Epidermal melanocyte (primary cell): ENCODE measurements around the gene RPL3.
A peak's percentile ranks its signal among the peaks of the same experiment; 100 is the strongest.

Experiments used
- DNase-seq: peaks from one replicate; pipeline ENCODE4 v3.0.0; 2011; ENCODE audit warnings: low spot score; ENCODE audit not compliant: insufficient read length

The RPL3 gene

DNA sequence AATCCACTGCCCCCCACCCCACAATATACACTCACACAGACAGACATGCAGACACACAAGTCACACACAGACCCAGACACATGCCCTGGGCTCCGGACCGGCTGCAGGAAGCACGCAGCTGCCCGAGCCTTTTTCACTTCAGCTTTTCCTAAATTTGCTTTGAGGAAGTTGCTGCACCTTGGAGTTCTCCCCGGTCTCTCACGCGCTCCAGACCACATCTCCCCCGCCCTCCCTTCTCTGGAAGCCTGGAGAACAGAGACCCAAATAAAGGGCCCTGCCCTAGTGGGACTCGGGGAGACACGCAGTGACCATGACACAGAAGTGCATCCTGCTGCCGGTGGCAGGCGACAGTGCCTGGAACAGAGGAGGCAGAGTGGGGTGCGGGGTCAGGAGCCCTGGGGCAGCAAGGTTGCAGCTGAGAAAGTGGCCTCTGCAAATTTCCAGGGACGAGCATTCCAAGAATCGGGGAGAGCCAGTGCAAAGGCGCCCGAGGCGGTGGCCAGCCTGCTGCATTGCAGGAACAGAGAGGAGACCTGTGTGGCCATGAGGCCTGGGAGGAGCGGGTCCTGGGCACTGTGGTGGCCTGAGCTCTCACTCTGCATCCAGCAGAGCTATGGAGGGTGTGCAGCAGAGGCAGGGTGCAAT, 19.1 kb downstream of the RPL3 start:
- no peak for DNase-seq

DNA sequence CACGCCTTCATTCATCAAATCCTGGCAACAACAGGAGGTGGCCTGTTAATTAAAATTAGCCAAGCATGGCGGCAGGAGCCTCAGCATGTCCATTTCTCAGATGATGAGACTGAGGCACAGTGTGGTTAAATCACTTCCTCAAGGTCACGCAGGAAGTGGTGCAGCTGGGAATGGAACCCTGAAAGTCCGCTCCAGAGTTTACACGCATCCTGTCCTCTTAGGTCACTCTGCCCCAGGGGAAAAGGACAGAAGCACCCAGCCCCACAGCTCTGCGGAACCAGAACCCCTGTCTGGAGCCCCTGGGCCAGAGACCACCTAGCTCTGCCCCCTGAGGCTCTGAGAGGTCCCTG, 19.6 kb downstream of the RPL3 start:
- DNase-seq: no peak

DNA sequence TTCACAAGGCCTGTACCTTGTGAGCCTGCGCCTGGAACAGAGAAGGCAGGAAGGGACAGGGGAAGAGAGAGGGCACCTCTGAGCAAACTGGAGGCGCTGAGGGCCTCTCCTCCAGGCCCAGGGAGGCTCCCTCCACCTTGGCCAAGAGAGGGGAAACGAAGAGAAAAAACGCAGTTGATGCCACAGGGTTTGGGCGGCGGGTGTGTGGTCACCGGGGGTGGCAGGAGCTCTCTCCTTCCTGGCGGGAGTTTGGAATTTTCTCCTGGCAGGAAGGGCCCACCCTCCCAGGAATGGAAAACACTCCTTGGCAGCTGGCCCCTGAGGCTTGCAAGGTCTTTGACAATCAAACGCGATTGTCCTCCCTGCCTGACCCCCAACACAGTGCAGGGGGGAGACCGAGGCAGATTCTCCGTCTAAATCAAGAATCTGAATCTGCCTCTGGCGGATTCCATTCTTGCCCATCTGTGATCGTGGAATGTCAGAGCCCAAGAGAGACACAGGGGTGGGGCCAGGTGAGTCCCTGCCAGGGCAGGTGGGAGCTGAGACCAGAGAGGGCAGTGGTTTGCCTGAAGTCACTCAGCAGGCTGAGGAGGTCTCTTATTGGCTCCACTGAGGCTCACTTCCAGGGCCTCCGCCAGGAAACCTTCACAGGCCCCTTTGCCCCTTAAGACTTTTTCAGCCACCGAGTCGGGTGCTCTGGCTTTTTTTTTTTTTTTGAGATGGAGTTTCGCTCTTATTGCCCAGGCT, 21.0 kb downstream of the RPL3 start:
- DNase-seq: no peak

DNA sequence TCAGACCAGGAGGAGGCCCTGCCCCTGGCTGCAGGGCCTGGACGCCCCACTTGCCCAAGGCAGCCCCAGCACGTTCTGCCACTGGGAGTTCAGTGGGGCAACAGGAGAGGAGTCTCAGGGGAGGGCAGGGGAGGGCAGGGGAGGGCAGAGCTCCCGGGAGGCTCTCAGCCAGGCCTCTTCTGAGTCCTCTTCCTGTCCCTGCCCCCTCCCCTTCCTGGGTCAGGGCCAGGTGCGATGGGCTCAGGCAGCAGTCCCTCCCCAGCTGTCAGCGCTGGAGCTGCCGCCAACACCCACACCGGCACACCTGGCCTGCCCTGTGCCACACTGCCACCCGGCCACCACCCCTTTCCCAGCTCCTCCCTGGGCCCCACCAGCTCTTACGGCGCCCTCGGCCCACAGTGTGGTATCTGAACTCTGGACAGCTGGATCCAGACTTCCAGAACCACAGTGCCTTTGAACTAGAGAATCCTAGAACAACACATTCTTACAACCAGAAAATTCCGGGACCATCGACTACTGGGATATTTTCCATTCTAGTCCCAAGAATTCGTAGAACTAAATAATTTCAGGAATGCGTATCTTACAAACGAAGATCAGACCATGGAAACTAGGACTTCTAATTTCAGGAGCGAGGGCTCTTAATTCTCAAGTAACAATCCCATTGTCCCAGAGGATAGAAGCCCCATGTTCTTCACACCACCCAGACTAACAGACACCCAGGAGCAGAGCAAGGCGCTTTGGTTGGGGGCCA, 21.8 kb downstream of the RPL3 start:
- DNase-seq: no peak

DNA sequence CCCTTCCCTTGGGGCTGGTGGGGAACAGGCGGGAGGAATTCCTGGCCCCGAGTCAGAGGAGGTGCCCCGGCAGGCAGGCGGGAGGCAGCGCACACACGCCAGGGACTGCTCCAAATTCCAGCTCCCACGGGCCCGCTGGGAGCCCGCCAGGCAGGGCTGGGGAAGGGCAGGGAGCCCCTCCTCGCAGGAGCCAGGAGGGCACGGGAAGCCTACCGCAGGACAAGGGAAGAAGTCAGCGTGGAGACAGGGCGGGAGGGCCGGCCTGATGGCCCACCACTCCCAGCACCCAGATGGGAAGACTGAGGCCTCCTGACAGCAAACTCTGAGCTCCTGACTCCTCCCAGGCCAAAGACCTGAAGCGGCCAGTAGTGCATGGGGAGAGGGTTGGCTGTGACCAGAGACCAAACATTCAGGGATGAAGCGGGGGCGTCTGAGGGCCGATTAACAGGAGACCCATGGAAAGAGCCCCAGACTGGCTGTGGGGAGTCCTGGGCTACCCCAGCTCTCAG, 22.4 kb downstream of the RPL3 start:
- no peak for DNase-seq

DNA sequence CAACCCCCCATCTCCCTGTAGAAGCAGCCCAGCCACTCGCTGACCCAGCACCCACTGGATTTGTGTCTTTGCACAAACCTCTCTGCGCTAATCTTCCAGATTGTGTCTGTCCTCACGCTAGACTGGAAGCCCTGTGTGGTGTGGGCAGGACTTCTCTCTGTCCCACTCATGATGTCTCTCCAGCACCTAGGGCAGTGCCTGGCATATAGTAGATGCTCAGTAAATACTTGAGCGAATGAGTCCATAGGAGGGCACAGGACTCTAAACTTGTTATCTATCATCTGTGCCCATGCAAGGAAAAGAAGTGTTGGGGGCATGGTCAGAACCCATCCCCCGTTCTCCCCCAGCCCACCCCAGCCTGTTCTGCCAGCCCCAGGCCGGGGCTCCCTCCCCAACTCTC, 22.9 kb downstream of the RPL3 start:
- DNase-seq: no peak

DNA sequence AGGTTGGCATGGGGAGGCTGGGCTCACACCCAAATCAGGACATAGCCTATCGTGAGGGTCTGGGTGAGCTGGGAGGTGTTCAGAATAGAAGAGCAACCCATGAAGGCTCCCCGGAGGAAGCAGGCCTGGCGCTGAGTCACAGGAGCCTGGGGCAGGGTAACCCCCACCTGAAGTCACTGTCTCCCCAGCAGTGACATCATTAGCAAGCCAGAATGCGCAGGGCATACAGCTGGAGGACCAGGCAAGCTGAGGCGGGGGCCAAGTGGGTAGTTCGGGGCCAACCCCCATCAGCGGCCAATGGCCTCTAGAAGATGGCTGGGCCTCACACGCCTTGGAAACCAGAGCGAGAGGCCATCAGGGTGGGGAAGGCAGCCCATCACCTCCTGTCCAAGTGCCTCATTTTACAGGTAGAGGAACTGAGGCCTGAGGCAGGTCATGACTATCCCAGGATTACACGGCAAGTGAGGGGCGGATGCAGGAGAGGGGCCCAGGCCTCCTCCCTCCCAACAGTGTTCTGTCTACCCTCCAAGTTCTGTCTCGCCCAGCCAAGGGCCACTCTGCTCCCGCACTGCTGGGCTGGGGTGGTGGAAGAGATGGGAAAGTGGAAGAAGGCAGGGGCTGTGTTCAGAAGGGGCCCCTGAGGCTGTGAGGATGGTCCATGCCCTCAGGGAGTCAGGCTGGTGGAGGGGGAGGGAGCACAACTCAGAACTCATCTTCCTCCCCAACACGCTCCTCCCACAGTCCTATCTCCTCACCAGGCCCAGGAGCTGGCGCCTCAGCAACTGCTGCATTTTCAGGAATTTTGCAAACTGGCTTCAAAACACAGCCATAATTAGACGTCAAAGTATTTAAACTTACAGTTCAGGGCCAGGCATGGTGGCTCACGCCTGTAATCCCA, 24.6 kb downstream of the RPL3 start:
- no peak for DNase-seq

DNA sequence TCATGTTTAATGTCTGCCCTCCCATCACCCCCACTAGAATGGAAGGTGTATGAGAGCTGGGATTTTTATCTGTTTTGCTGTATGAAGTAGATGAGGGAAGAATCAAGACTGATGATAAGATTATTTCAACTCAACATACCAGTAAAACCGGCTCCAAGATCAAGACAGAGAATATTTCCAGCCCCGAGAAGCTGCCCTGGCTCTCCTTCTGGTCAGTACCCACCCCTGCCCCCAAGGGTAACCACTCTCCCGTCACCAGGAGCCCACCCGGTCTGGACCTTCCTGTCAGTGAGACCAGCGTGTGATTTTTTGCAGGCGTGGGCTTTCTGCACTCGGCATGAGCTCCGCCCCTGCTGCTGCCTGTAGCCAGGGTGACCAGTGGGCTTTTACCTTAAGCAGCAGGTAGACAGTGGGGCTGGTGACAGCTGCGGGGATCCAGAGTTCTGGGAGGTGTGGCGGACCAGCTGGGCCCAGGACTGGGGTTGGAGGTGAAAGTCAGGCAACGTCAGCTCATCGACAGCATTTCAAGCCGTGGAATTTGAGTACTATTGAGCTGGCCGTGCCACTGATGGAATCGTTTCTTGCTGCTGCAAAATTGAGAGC, 25.6 kb downstream of the RPL3 start:
- DNase-seq: no peak

DNA sequence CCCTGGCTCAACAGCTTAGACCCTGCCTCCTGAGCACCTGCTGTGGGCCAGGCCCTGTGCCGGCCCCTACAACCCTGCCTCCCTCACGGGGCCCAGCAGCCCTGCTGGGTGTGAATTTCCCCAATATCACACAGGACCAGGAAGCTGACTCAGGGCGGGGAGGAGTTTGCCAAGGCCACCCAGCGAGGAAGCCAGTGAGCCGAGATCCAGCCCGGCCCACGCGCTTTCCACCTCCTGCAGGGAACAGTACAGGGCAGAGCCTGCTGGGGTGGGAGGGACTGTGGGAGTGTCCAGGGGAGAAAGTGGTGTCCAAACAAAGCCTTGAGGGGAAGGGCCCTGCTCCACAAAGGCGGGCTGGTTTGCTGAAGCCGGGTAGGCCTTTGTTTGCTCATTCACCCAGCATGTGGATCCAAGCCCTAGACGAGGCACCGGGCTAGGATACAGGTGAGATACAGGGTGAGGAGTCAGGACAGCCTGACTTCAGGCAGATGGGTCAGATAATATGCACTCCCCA, 26.8 kb downstream of the RPL3 start:
- no peak for DNase-seq

DNA sequence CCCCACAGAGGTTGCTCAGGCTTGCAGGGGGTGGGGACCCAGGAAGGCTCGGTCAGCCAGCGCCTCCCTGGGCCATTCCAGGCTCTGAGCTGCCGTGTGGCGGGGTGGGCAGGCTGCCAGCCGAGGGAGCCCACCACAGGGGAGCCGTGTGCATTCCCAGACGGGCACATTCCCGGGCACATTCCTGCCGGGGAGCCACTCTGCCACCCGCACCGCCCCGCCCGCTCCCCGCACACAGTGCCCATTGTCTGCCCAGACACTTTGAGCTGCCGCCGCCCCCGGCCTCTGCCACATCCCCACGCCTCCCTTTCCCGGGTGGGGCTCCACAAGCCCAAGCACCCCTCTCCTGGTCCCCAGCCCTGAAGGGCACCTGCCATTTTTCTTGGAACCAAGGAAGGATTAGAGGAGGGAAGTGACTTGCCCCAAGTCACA, 27.4 kb downstream of the RPL3 start:
- no peak for DNase-seq

DNA sequence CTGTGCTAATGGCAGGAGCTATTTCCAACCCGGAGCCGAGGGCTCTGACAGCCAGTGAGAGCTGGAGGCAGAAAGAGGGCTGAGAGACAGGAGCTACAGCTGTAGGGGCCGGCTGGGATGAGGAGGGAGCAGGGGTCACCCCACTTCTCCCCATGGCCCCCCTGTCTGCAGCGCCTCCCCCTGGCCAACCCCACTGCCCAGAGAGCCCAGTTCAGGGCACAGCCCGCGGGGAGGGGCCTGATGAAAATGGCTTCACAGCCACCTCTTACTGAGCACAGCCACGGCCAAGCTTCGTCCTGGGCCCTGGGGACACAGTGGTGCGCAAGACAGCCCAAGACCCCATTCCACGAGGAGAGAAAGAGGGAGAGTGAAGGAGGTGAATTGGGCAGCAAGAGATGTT, 27.9 kb downstream of the RPL3 start:
- DNase-seq: no peak

DNA sequence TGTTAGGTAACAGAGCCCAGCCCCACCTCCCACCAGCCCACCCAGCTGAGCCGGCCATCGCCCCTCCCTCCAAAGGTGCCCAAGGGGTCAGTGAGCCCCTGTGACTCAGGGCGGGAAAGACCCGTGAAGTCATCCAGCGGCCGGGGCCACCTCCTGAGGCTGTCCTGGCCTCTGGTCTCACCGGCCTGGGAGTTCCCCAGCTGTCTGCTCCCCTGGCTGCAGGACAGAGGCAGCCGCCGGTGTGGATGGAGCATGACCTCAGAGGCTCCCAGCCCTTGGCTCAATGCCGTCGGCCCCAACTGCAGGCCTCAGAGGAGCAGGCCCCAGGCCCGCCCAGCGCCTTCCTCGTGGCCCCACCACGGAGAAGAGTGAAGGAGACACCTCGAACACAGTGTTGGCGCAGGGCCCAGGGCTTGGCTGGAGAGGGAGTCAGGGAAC, 28.7 kb downstream of the RPL3 start:
- no peak for DNase-seq

DNA sequence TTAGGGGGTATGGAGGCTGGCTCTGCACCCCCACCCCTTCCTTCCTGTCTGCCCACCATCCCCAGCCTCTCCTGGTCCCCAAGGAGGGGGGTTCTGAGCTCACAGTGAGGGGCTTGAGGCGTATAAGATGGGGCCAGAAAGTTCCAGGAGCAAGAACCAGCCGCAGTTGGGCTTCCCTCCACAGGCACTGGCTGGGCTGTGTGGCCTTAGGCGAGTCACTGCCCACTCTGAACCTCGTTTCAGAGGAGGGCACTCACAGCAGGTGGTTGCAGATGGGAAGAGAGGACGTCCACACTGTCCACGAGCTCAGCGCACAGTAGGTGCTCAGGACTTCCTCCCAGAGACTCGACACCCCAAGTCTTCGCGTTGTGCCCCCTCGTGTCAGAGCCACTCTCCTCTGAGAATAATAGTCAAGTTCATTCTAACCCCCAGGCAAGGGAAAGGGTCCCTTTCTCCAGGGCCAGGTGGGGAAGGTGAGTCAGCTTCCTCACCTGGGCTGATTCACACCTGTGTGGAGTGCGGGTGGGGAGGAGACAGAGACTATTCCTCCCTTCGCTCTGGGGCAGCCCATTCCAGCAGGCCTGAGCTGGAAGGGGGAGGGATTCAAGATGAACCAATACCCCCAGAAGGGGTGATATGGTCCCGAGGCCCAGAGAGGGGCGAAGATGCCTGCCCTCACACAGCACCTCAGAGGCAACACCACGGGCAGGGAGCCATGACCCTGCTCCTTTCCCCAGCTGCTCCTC, 29.3 kb downstream of the RPL3 start:
- no peak for DNase-seq

DNA sequence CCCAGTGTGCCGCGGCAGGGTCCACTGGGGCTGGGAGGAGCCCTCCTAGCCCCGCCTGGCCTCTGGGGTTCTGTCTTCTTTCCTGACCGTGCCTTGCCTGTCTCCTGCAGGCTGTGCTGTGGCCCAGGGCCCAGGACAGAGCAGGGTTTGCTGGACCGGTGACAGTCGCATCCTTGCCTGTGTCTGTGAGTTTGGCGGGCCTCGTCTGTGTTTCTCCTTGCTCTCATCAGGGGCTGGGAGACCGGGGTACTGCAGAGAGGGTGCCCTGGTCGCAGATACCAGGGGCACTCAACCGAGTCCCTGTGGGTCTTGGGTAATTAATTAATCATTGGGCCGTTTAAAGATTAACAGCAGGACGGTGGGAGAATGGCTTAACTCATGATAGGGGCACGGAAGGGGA, 29.9 kb downstream of the RPL3 start:
- DNase-seq: no peak

DNA sequence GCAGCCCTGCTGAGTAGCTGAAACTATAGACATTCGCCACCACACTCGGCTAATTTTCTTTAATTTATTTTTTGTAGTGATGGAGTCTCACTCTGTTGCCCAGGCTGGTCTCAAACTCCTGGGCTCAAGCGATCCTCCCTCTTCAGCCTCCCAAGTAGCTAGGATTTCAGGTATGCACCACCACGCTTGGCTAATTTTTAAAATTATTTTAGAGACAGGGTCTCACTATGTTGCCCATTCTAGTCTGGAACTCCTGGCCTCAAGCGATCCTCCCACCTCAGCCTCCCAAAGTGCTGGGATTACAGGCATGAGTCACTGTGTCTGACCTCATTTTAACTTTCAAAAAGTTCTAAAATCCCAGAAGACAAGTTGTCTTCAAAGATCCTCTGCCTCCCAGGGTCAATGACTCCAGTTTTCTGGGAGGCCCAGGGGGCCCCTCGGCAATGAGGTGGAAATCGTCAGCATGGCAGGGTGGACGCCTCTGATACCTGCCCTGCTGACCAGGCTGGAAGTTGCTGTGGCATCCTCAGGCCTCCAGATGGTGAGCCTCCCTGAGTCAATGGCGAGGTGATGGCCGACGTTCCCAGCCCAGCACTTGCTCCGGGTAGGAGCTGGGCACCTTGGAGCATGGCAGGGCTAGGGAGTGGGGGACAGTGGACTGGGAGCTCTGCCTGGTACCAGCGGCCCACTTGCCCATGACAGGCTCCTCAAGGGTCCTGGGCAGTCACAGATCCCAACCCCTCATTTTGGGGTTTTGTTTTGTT, 31.1 kb downstream of the RPL3 start:
- DNase-seq: no peak

DNA sequence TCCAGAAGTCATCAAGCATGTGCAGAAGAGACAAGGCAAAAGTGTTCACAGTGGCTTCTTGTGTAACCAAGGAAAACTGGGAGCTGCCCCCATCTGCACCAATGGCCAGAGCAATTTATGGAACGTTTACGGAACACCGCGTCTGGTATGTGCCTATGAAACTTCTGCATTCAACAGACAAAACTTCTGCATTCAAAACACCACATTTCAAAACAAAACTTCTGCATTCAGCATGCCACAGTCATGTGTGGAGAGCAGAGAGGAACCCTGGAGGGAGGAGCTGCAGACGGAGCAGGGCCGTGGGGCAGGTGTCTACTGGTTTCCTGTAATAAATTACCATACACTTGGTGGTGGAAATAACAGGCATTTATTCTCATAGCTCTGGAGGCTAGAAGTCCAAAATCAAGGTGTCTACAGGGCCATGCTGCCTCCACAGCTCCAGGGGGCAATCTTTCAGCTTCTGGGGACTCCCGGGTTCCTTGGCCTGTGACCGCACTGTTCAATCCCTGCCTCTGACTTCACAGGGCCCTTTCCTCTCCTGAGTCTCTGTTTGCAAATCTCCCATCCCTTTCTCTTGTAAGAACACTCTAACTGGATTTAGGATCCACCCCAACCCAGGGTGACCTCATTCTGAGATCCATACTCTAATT, 32.2 kb downstream of the RPL3 start:
- DNase-seq: no peak

DNA sequence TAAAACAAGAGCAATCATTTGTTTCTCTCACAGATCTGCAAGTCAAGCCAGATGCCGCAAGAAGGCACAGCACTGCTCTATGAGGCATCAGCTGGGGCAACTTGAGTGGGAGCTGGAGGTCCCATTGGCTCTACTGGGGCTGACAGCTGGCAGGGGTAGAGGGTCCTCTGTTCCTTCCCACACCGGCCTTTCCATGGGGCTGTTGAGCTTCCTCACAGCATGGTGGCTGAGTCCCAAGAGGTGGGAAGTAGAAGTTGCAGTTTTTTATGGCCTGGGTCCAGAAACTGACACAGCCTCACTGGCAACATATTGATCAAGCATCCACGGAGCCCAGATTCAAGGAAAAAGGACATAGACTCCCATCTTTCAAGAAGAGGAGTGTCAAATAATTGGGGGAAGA, 34.4 kb downstream of the RPL3 start:
- DNase-seq: no peak

DNA sequence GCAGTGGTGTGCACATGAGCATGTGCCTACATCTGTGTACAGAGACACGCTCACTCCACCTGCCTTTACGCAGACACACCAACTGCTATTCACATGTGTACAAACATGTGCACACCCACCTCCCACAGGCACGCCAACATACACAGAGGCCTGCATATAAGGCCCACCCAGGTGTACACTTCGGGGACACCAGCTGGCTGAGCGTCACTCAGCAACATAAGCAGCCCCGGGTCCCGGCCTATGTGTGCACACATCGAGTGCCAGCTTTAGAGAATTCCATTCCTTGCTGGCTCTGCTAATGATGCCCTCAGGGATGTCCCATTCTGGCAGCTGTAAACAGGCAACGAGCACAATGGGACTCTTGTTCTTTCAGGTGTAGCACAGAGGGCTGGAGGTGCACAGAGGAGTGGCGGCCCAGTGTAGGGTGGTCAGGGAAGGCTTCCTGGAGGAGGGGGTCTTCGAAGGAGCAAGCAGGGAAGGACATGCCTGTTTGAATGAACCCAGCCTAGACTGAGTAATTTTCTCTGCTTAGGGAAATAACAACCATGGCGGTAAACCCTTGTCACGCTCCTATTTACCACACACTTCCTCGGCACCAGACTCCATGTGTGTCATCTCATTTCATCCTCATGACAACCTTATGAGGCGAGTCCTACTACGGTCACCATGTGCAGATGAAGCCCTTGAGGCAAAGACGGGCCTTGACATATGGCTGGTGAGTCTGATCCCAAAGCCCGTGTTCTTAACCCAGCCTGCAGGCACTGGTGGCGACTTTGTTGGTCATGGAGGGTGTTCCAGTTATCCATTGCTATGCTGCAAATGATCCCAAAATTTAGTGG, 35.1 kb downstream of the RPL3 start:
- peak; percentile 47 for DNase-seq
